Left cardiac atrium (tissue), 4 donors: ENCODE measurements around the gene IZUMO4. TPM values are rescaled to one million over a fixed set of nuclear protein-coding genes. Genes with fewer than 3 reads are reported as not detected.
"Not testable (repeated sequence)": the region's sequence is repeated elsewhere in the genome, so short reads cannot be mapped to it uniquely, and the experiment has no call there.

Experiments
- ATAC-seq, 2 donors: fragments of 200-7000 bp; cut with Tn5 transposase; one replicate each; pipeline ENCODE4 v1.9.1; 2020; ENCODE audit warnings: mild to moderate bottlenecking in 2 of 2, moderate library complexity in 2 of 2
- DNase-seq: peaks from one replicate; pipeline ENCODE4 v3.0.0-alpha.2; 2020
- intact Hi-C, 2 donors: fragments of 100-400 bp; cut with DNase I; formaldehyde crosslinking; loops; one replicate each; pipeline versions ENCODE4 v1.14.1 to v1.15.1; 2022 to 2023
- total RNA-seq, 2 donors: library from RNA; stranded (reverse); fragmentation: NEBNext Ultra II Directional; extraction: Animal tissue kit (Norgen Biotek cat#: 25700); gene quantifications; one replicate each; pipeline ENCODE4 v1.2.1, GENCODE V29; 2021
- donor health status: DM: no; HTN: yes; CAD: no.
- donor health status: DM: no; HTN: yes; CAD: no; lungs with severe emphysema.
- donor health status: DM: yes; HTN: yes; CAD: no.
- donor health status: Dilated cardiomyopathy.

The IZUMO4 gene
- total RNA-seq, 2 donors from 2014 or later, result 0.89 to 2.3 TPM

GRCh38 chr19:2116507-2116906 is 19.8 kb downstream of the IZUMO4 start:
- no peak for DNase-seq
- no peak for ATAC-seq
- intact Hi-C loops, result no loop called here

- DNase-seq (no peak), ATAC-seq (no peak)
- intact Hi-C loops, result no loop called here
Observed at GRCh38 chr19:2117215-2117960, 20.7 kb downstream of the IZUMO4 start.

- intact Hi-C loops, result no loop called here
- no peak for DNase-seq
- no peak for ATAC-seq
Observed at GRCh38 chr19:2118438-2118837, 21.7 kb downstream of the IZUMO4 start.

GRCh38 chr19:2119921-2120785 is 23.4 kb downstream of the IZUMO4 start:
- DNase-seq (no peak), ATAC-seq (no peak)
- intact Hi-C loops, result no loop called here

GRCh38 chr19:2120821-2121220 is 24.1 kb downstream of the IZUMO4 start:
- intact Hi-C loops, result no loop called here
- ATAC-seq, result no peak
- DNase-seq, result no peak

- ATAC-seq (no peak), DNase-seq (no peak)
- intact Hi-C loops, result no loop called here
Observed at GRCh38 chr19:2121416-2122051, 24.8 kb downstream of the IZUMO4 start.

- no peak for ATAC-seq
- DNase-seq, result no peak
- intact Hi-C loops, result no loop called here
Observed at GRCh38 chr19:2122251-2122650, 25.5 kb downstream of the IZUMO4 start.

GRCh38 chr19:2122982-2123381 is 26.3 kb downstream of the IZUMO4 start:
- DNase-seq, result no peak
- no peak for ATAC-seq
- intact Hi-C loops, result no loop called here

GRCh38 chr19:2123682-2124387 is 27.1 kb downstream of the IZUMO4 start:
- ATAC-seq, result peak in 1 of 2 donors; percentile 13
- intact Hi-C loops, result no loop called here
- no peak for DNase-seq

GRCh38 chr19:2126879-2127518 is 30.3 kb downstream of the IZUMO4 start:
- no peak for ATAC-seq
- no peak for DNase-seq
- intact Hi-C loops, result no loop called here

- DNase-seq, result peak; percentile 79
- intact Hi-C loops, result no loop called here
- ATAC-seq, result peak; percentile 80 to 85
Observed at GRCh38 chr19:2127758-2128157, 31.0 kb downstream of the IZUMO4 start.

GRCh38 chr19:2128252-2128651 is 31.5 kb downstream of the IZUMO4 start:
- ATAC-seq, result peak; percentile 3 to 4
- intact Hi-C loops, DNase-seq: not testable (repeated sequence)

GRCh38 chr19:2129022-2129421 is 32.3 kb downstream of the IZUMO4 start:
- intact Hi-C loops, result no loop called here
- no peak for DNase-seq
- no peak for ATAC-seq

- intact Hi-C loops, result no loop called here
- ATAC-seq, result peak; percentile 39 to 72
Observed at GRCh38 chr19:2129486-2129885, 32.8 kb downstream of the IZUMO4 start.

GRCh38 chr19:2129892-2130770 is 33.4 kb downstream of the IZUMO4 start:
- DNase-seq, result no peak
- intact Hi-C loops, result no loop called here
- no peak for ATAC-seq

More at GRCh38 chr19:2129486-2129885, 32.8 kb downstream of the IZUMO4 start:
- DNase-seq, result peak; percentile 70

- DNase-seq, ATAC-seq, intact Hi-C loops: not testable (repeated sequence)
Observed at GRCh38 chr19:2131012-2131975, 34.6 kb downstream of the IZUMO4 start.

- intact Hi-C loops, result no loop called here
- ATAC-seq (no peak), DNase-seq (no peak)
Observed at GRCh38 chr19:2132191-2132590, 35.5 kb downstream of the IZUMO4 start.
